Measurements from ENCODE around the gene SEMA3C.

The SEMA3C gene

DNA sequence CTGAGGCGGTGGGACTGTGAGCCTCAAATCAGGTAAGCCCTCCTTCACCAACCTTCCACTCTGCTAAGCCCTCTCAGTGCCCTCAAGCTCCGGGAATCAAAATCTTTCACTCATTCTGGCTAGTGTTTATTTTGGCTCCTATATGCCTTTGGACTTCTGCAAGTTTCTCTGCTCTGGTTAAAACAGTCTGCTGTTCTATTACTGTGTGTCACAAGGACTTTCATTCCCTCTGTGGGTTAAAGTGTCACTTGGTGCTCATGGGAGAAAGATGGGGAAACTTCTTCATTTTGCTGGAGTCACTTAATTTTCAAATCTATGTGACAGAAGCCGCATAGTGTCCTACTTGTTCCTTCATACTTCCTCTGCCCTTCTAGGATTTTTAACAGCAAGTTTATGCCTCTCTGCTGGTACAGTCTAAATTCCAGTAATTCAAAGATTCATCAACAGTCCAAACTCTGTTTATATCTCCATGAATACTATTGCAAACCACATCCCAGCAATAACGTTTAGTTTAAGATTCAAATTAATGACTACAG lies 219.1 kb downstream of the SEMA3C start:
- no peak for TF ChIP-seq CTCF (IDR thresholded peaks at IDR 0.05; ENCODE audit: borderline replicate concordance, control extremely low read depth, extremely low read depth, insufficient read depth, missing control alignments)
- in situ Hi-C loops (cut with MboI; ENCODE audit: low sequenced_read_pairs, unreplicated experiment) = loop anchor here (25.0 kb wide), 1 partner anchor 763 kb away; no protein-coding TSS in a partner anchor
- DNase-seq (ENCODE audit: low spot score) = no peak

DNA sequence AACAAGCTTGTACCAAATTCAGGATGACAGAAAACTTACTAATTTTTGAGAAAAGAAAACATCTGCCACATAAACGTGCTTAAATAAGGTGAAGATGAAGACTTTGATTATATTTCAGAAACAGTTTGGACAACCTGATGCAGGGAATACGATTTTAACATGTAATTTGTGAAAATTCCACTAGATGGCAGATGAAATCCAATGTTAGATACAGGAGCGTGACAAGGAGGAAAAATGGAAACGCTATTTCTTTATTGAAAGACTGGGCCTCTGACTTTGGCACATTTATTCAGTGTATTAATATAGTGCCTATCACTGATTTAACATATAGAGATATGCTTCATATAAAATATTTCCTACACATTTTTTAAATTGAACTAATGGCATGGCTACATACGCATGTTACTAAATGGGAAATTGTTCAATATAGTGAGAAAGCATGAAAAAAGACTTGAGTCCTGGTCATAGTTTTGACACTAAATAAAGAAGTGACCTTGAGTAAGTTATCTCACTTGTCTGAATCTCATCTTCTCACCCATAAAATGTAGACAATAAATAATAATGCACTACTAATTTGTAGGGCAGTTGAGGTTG lies 219.7 kb downstream of the SEMA3C start:
- peak; percentile 13 for DNase-seq (ENCODE audit: low spot score)
- TF ChIP-seq CTCF (IDR thresholded peaks at IDR 0.05; ENCODE audit: borderline replicate concordance, control extremely low read depth, extremely low read depth, insufficient read depth, missing control alignments) = peak; percentile 13
- in situ Hi-C loops (cut with MboI; ENCODE audit: low sequenced_read_pairs, unreplicated experiment) = loop anchor here (25.0 kb wide), 1 partner anchor 763 kb away; no protein-coding TSS in a partner anchor

Data from GM13976 (cell line).